Body of pancreas (tissue), 4 donors: ENCODE measurements around the gene PARVG. TPM values are rescaled to one million over a fixed set of nuclear protein-coding genes. Genes with fewer than 3 reads are reported as not detected.

ENCODE experiments used
- ATAC-seq: fragments of 150-250 bp; one replicate; pipeline ENCODE4 v1.9.1; 2016
- DNase-seq, 4 donors: peaks; one replicate each; pipeline ENCODE4 v3.0.0-alpha.2; 2019
- H3K27ac ChIP-seq, 4 donors: fragments of 200-600 bp; sonication (generic); 1 replicate in 3 of 4; 2 replicates in 1 of 4; pipeline versions ENCODE4 v1.5.1 to v1.6.1; 2016 to 2019; ENCODE audit warnings: mild to moderate bottlenecking in 1 of 4, mixed read lengths in 1 of 4, moderate library complexity in 1 of 4
- H3K27me3 ChIP-seq, 2 donors: fragments of 200-600 bp; sonication (generic); one replicate each; pipeline ENCODE4 v1.6.0; 2016; ENCODE audit warnings: mild to moderate bottlenecking in 1 of 2
- H3K36me3 ChIP-seq, 2 donors: fragments of 200-600 bp; sonication (generic); replicated peaks in 1 of 2; 2 replicates each; pipeline ENCODE4 v1.5.1; 2016; ENCODE audit warnings: low read depth in 2 of 2; ENCODE audit not compliant: insufficient read depth in 1 of 2
- H3K4me1 ChIP-seq: fragments of 200-600 bp; sonication (generic); one replicate; pipeline ENCODE4 v1.6.0; 2016
- H3K4me3 ChIP-seq, 2 donors: fragments of 200-600 bp; sonication (generic); 1 replicate in 1 of 2; 2 replicates in 1 of 2; pipeline ENCODE4 v1.5.1; 2016 to 2019
- H3K9me3 ChIP-seq, 3 donors: fragments of 200-600 bp; sonication (generic); 1 replicate in 2 of 3; 2 replicates in 1 of 3; pipeline ENCODE4 v1.5.1; 2016
- POLR2A ChIP-seq, 3 donors: fragments of 450-650 bp; IDR thresholded peaks; one replicate each; pipeline ENCODE4 v1.6.1; 2016; ENCODE audit warnings: antibody characterized with exemption in 3 of 3, mild to moderate bottlenecking in 2 of 3
- WGBS, 2 donors: methylation state at CpG; one replicate each; pipeline ENCODE4 v1.1.5; 2017; 5-methylcytosine and 5-hydroxymethylcytosine counted together
- intact Hi-C: fragments of 100-400 bp; cut with DNase I; formaldehyde crosslinking; loops from one replicate; pipeline ENCODE4 v1.15.1; 2023
- total RNA-seq, 2 donors: library from RNA; depleted of rRNA; stranded (reverse); fragments of >200 nt; gene quantifications; one replicate each; pipeline ENCODE4 v1.1.0, GENCODE V29; 2016
- TF ChIP-seq, protein P1 (sequence below), 7 experiments: fragments of 450-650 bp in 4 of 7; fragments of 200-600 bp in 3 of 7; sonication (generic) in 3 of 7; IDR thresholded peaks; one replicate each; pipeline ENCODE4 v1.5.1; 2016 to 2019; ENCODE audit warnings: antibody characterized with exemption in 7 of 7

PARVG gene
- total RNA-seq, 2 donors from 2014 or later = 8.8 to 13.2 TPM

DNA sequence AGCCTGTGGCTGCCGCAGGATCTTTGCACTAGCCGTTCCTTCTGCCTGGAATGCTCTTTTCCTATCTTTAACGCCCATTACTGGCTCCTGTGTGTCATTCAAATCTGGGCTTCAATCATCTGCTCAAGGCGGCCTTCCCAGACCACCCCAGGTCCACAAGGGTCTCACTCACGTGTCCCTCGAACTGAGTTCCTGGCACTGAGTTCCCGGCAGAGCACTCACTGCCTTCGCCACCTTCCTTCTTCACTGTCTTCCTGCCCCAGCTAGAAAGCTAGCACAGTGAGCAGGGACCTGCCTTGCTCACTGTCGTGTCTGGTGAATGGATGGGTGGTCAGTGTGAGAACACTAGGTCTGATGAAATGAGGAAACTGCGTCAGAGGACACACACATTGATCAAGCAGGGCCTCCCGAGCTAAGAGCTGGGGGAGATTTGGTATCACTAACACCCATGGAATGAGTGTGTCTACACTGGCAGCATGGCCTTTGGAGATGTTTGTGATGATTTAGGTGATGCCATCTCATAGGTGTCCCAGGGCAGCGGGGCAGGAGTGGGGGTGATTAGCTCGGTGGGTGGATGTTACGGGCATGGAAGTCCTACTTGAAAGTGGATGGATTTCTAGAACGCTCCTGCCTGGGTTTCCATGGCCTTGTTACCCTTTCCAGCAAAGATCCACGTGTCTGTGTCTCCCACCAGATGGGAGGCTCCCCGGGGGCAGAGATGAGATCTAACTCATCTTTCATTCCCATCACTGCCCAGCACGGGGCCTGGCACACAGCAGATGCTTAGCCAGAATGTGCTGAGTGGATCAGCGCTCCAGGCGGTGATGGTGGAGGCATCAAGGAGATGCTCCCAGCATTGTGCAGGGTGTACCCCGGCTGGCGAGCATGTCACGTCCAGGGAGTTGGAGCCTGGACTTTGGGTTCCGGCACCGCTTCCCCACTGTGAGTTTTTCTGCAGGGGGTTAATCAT is 67.5 kb downstream of the PARVG start:
- Histone ChIP-seq H3K27me3 (no peaks in the 10 kb centered on the region), H3K4me3 (no peak overlapping the region), H3K27ac (no peak overlapping the region), H3K4me1 (no peaks in the 10 kb centered on the region), H3K9me3 (peaks cover 0 to 11% (median 0%) of the 10 kb centered on the region in 3 donors), H3K36me3 (no peaks in the 10 kb centered on the region)
- 88 to 89% methylated on average over 25 of the region's 25 CpGs for WGBS, 2 donors
- DNase-seq (no peak), ATAC-seq (no peak)
- intact Hi-C loops = no loop called here
- TF ChIP-seq, protein P1, sequence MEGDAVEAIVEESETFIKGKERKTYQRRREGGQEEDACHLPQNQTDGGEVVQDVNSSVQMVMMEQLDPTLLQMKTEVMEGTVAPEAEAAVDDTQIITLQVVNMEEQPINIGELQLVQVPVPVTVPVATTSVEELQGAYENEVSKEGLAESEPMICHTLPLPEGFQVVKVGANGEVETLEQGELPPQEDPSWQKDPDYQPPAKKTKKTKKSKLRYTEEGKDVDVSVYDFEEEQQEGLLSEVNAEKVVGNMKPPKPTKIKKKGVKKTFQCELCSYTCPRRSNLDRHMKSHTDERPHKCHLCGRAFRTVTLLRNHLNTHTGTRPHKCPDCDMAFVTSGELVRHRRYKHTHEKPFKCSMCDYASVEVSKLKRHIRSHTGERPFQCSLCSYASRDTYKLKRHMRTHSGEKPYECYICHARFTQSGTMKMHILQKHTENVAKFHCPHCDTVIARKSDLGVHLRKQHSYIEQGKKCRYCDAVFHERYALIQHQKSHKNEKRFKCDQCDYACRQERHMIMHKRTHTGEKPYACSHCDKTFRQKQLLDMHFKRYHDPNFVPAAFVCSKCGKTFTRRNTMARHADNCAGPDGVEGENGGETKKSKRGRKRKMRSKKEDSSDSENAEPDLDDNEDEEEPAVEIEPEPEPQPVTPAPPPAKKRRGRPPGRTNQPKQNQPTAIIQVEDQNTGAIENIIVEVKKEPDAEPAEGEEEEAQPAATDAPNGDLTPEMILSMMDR (IDR thresholded peaks at IDR 0.05) = no peak
- TF ChIP-seq POLR2A (IDR thresholded peaks at IDR 0.05) = no peak

GRCh38 chr22:44248926-44249325 is 68.2 kb downstream of the PARVG start:
- Histone ChIP-seq H3K36me3 (no peaks in the 10 kb centered on the region), H3K27me3 (no peaks in the 10 kb centered on the region), H3K4me1 (no peaks in the 10 kb centered on the region), H3K9me3 (peaks cover 0 to 11% (median 0%) of the 10 kb centered on the region in 3 donors), H3K27ac (no peak overlapping the region), H3K4me3 (no peak overlapping the region)
- DNase-seq = no peak
- intact Hi-C loops = no loop called here
- ATAC-seq = no peak
- TF ChIP-seq POLR2A (IDR thresholded peaks at IDR 0.05) = no peak
- TF ChIP-seq, protein P1 (IDR thresholded peaks at IDR 0.05) = no peak
- 83 to 91% methylated on average over 10 of the region's 10 CpGs for WGBS, 2 donors

DNA sequence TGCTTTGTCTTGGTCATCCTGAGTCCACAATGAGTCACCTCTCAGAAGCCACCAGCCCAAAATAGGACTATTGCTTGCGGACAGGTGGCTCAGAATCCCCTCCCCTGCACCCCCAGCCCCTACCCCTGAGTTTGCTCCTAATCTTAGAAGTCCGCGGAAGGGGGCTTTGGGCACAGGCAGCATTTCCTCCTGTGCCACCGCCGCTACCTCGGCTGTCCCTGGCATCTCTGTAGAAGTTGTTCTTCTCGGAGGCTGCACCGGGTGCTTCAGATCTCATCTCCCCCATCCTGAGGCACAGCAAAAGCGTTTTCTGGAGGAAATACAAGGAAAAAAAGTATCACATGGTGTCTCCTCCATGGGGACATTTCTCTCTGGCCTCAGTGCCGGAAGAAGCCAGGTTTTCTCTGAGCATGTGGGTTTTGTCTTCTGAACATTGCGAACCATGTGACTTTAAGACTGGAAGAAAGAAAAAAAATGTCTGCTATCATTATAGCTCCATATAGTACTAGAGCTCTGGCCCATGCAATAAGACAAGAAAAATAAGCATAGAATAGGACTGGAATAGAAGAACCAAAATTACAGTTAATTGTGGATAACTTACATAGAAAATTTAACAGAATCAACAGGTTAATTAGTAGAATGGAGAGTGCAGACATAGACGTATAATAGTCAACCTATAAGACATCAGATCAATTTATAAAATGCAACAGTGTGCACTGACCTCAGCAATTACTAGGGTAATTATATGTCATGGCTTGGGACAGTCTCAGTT is 68.8 kb downstream of the PARVG start:
- Histone ChIP-seq H3K9me3 (peaks cover 0 to 11% (median 0%) of the 10 kb centered on the region in 3 donors), H3K4me3 (no peak overlapping the region), H3K27ac (no peak overlapping the region), H3K4me1 (no peaks in the 10 kb centered on the region), H3K36me3 (no peaks in the 10 kb centered on the region), H3K27me3 (no peaks in the 10 kb centered on the region)
- intact Hi-C loops = no loop called here
- DNase-seq = no peak
- WGBS, 2 donors = 78 to 92% methylated on average over 6 to 12 of the region's 12 CpGs
- TF ChIP-seq, protein P1 (IDR thresholded peaks at IDR 0.05) = no peak
- no peak for TF ChIP-seq POLR2A (IDR thresholded peaks at IDR 0.05)
- no peak for ATAC-seq

DNA sequence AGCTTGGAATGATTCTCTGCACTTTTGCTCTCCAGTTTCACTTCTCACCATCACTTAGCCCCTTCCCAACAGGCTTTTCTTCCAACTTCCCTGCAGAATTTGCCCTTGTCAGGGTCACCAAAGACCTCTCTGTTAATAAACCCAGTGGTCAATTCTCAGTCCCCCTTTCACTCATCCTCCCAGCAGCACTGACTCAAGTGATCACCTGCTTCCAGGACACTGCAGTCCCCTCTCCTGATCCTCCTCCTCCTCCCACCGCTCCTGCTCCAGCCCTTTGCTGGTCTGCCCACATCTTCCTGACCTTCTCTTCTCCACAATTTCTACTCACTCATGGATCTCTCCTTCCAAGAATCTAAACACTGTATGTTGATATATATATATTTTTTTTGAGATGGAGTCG is 74.1 kb downstream of the PARVG start:
- H3K27ac ChIP-seq = no peak overlapping the region
- H3K27me3 ChIP-seq = no peaks in the 10 kb centered on the region
- TF ChIP-seq, protein P1 (IDR thresholded peaks at IDR 0.05) = no peak
- TF ChIP-seq POLR2A (IDR thresholded peaks at IDR 0.05) = no peak
- 85 to 87% methylated on average over 2 of the region's 2 CpGs for WGBS, 2 donors
- DNase-seq = no peak
- H3K9me3 ChIP-seq = peaks cover 0 to 11% (median 0%) of the 10 kb centered on the region in 3 donors
- no peak overlapping the region for H3K4me3 ChIP-seq
- no peak for ATAC-seq
- H3K4me1 ChIP-seq = no peaks in the 10 kb centered on the region
- H3K36me3 ChIP-seq = no peaks in the 10 kb centered on the region
- intact Hi-C loops = no loop called here
